ENCODE results near the gene LRRC26. TPM values are rescaled to one million over a fixed set of nuclear protein-coding genes. Genes with fewer than 3 reads are reported as not detected.

The LRRC26 gene
- total RNA-seq, 1 donor = not detected

- no peak overlapping the region for H3K4me3 ChIP-seq (ENCODE audit: insufficient read depth, low read length)
- H3K27ac ChIP-seq (ENCODE audit: low read depth, low read length) = no peak overlapping the region
- H3K36me3 ChIP-seq (ENCODE audit: insufficient read depth, low read length) = no peaks in the 10 kb centered on the region
- no peak overlapping the region for H2AFZ ChIP-seq (ENCODE audit: low read length)
- no peak for TF ChIP-seq CTCF (IDR thresholded peaks at IDR 0.05; ENCODE audit: extremely low read depth, low read depth, low read length)
- H3K4me1 ChIP-seq (ENCODE audit: insufficient read depth, low read length) = no peaks in the 10 kb centered on the region
- H3K79me2 ChIP-seq (ENCODE audit: insufficient read depth, low read length) = no peaks in the 10 kb centered on the region
- no peaks in the 10 kb centered on the region for H4K20me1 ChIP-seq (ENCODE audit: insufficient read depth, low read length)
- no peaks in the 10 kb centered on the region for H3K9me3 ChIP-seq (ENCODE audit: low read depth, low read length)
- no peaks in the 10 kb centered on the region for H3K27me3 ChIP-seq (ENCODE audit: insufficient read depth, low read length)
- no peak overlapping the region for H3K4me2 ChIP-seq (ENCODE audit: insufficient read depth, low read length)
- DNase-seq (ENCODE audit: insufficient read length, low spot score, missing footprints) = no peak
These were observed 19.8 kb downstream of the LRRC26 start for GRCh38 chr9:137149942-137150616.

GRCh38 chr9:137149363-137149762, 20.5 kb downstream of the LRRC26 start:
- Histone ChIP-seq H3K4me1 (ENCODE audit: insufficient read depth, low read length) (no peaks in the 10 kb centered on the region), H4K20me1 (ENCODE audit: insufficient read depth, low read length) (no peaks in the 10 kb centered on the region), H3K9me3 (ENCODE audit: low read depth, low read length) (no peaks in the 10 kb centered on the region), H3K79me2 (ENCODE audit: insufficient read depth, low read length) (no peaks in the 10 kb centered on the region), H3K27me3 (ENCODE audit: insufficient read depth, low read length) (no peaks in the 10 kb centered on the region), H3K4me2 (ENCODE audit: insufficient read depth, low read length) (no peak overlapping the region), H3K36me3 (ENCODE audit: insufficient read depth, low read length) (no peaks in the 10 kb centered on the region), H3K27ac (ENCODE audit: low read depth, low read length) (no peak overlapping the region), H3K4me3 (ENCODE audit: insufficient read depth, low read length) (no peak overlapping the region), H2AFZ (ENCODE audit: low read length) (no peak overlapping the region)
- DNase-seq (ENCODE audit: insufficient read length, low spot score, missing footprints) = no peak
- TF ChIP-seq CTCF (IDR thresholded peaks at IDR 0.05; ENCODE audit: extremely low read depth, low read depth, low read length) = no peak

- Histone ChIP-seq H3K4me1 (ENCODE audit: insufficient read depth, low read length) (no peaks in the 10 kb centered on the region), H2AFZ (ENCODE audit: low read length) (no peak overlapping the region), H3K27ac (ENCODE audit: low read depth, low read length) (no peak overlapping the region), H3K4me3 (ENCODE audit: insufficient read depth, low read length) (no peak overlapping the region), H3K36me3 (ENCODE audit: insufficient read depth, low read length) (no peaks in the 10 kb centered on the region), H3K27me3 (ENCODE audit: insufficient read depth, low read length) (no peaks in the 10 kb centered on the region), H3K4me2 (ENCODE audit: insufficient read depth, low read length) (no peak overlapping the region), H4K20me1 (ENCODE audit: insufficient read depth, low read length) (no peaks in the 10 kb centered on the region), H3K9me3 (ENCODE audit: low read depth, low read length) (no peaks in the 10 kb centered on the region), H3K79me2 (ENCODE audit: insufficient read depth, low read length) (no peaks in the 10 kb centered on the region)
- TF ChIP-seq CTCF (IDR thresholded peaks at IDR 0.05; ENCODE audit: extremely low read depth, low read depth, low read length) = no peak
- DNase-seq (ENCODE audit: insufficient read length, low spot score, missing footprints) = no peak
These were observed 21.2 kb downstream of the LRRC26 start for GRCh38 chr9:137148661-137149060.

GRCh38 chr9:137148242-137148641, 21.6 kb downstream of the LRRC26 start:
- Histone ChIP-seq H4K20me1 (ENCODE audit: insufficient read depth, low read length) (no peaks in the 10 kb centered on the region), H3K36me3 (ENCODE audit: insufficient read depth, low read length) (no peaks in the 10 kb centered on the region), H3K27ac (ENCODE audit: low read depth, low read length) (no peak overlapping the region), H3K79me2 (ENCODE audit: insufficient read depth, low read length) (no peaks in the 10 kb centered on the region), H3K4me2 (ENCODE audit: insufficient read depth, low read length) (no peak overlapping the region), H3K4me3 (ENCODE audit: insufficient read depth, low read length) (no peak overlapping the region), H3K27me3 (ENCODE audit: insufficient read depth, low read length) (no peaks in the 10 kb centered on the region), H2AFZ (ENCODE audit: low read length) (no peak overlapping the region), H3K9me3 (ENCODE audit: low read depth, low read length) (no peaks in the 10 kb centered on the region), H3K4me1 (ENCODE audit: insufficient read depth, low read length) (no peaks in the 10 kb centered on the region)
- no peak for DNase-seq (ENCODE audit: insufficient read length, low spot score, missing footprints)
- no peak for TF ChIP-seq CTCF (IDR thresholded peaks at IDR 0.05; ENCODE audit: extremely low read depth, low read depth, low read length)
